ENCODE data around the gene OTULIN.

OTULIN gene

GRCh38 chr5:14695152-14695551 lies 30.6 kb downstream of the OTULIN start:
- no peaks in the 10 kb centered on the region for H3K9me3 ChIP-seq
- peaks cover 35% of the 10 kb centered on the region for H3K36me3 ChIP-seq
- H3K4me1 ChIP-seq = no peaks in the 10 kb centered on the region
- H3K4me3 ChIP-seq (ENCODE audit: low read depth, low read length) = no peak overlapping the region
- no peaks in the 10 kb centered on the region for H3K27me3 ChIP-seq
- DNase-seq = no peak
- no peak for TF ChIP-seq CTCF (IDR thresholded peaks at IDR 0.05; ENCODE audit: low read depth, low read length)

DNA sequence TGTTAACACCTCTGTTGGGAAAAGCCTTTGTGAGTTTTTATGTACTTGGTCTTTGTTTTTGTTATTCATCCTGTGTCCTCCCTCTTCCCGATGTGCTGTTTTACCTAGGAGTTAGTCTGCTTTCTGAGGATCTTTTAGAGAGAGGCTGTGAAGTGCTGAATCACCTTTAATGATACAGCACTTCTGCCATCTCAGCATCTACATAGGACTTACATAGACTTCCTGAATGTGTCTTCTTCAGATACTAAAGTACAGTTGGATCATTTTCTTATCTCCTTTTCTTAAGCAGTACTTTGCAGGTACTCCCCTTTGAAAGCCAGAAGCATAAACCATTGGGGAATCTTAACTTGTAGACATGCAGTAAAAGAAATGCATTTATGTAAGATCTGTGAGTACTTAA lies 31.5 kb downstream of the OTULIN start:
- DNase-seq = no peak
- no peaks in the 10 kb centered on the region for H3K27me3 ChIP-seq
- H3K9me3 ChIP-seq = no peaks in the 10 kb centered on the region
- H3K4me1 ChIP-seq = no peaks in the 10 kb centered on the region
- H3K36me3 ChIP-seq = peaks cover 26% of the 10 kb centered on the region
- TF ChIP-seq CTCF (IDR thresholded peaks at IDR 0.05; ENCODE audit: low read depth, low read length) = no peak
- no peak overlapping the region for H3K4me3 ChIP-seq (ENCODE audit: low read depth, low read length)

DNA sequence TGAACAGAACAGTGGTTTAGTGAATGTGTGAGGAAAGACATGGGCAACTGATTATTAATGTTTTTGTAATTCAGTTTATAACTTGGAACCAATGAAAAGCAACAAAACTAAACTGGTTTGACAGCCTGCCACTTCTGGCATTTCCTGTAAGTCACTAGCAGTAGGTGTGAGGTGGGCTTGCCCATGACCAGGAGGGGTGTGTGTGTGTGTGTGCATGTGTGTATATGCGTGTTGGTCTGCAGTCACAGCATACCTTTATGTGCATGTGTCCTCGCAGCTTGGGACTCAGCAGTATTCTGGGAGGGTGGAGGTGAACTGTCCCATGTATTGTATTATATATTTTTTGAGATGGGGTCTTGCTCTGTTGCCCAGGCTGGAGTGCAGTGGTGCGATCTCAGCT lies 32.3 kb downstream of the OTULIN start:
- DNase-seq = no peak
- Histone ChIP-seq H3K36me3 (peaks cover 23% of the 10 kb centered on the region), H3K4me3 (ENCODE audit: low read depth, low read length) (no peak overlapping the region), H3K4me1 (no peaks in the 10 kb centered on the region), H3K27me3 (no peaks in the 10 kb centered on the region), H3K9me3 (no peaks in the 10 kb centered on the region)
- TF ChIP-seq CTCF (IDR thresholded peaks at IDR 0.05; ENCODE audit: low read depth, low read length) = no peak

DNA sequence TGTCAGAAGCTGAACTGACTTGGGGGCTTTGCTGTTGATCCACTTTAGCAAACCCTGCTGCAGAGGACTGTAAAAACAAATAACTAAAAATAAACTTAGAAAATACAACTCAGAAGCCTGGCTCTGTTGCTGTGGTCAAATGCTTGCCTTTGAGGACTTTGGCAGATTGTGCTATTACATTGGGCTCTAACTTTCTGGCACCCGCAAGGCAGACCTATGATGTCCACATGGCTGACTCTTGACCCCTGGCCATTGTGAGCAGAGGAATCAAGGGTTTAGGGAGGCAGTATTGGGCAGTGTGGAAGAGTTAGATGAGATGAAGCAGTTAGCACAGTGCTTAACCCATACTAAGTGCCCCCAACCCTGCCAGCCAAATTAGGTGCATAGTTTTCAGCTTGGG lies 34.0 kb downstream of the OTULIN start:
- Histone ChIP-seq H3K9me3 (no peaks in the 10 kb centered on the region), H3K27me3 (no peaks in the 10 kb centered on the region), H3K4me3 (ENCODE audit: low read depth, low read length) (no peak overlapping the region), H3K36me3 (peaks cover 12% of the 10 kb centered on the region), H3K4me1 (no peaks in the 10 kb centered on the region)
- no peak for TF ChIP-seq CTCF (IDR thresholded peaks at IDR 0.05; ENCODE audit: low read depth, low read length)
- DNase-seq = no peak

GRCh38 chr5:14699159-14699558 lies 34.6 kb downstream of the OTULIN start:
- DNase-seq = no peak

More at GRCh38 chr5:14699159-14699558, 34.6 kb downstream of the OTULIN start:
- Histone ChIP-seq H3K4me3 (ENCODE audit: low read depth, low read length) (no peak overlapping the region), H3K27me3 (no peaks in the 10 kb centered on the region), H3K4me1 (no peaks in the 10 kb centered on the region), H3K9me3 (no peaks in the 10 kb centered on the region), H3K36me3 (peaks cover 5% of the 10 kb centered on the region)
- no peak for TF ChIP-seq CTCF (IDR thresholded peaks at IDR 0.05; ENCODE audit: low read depth, low read length)

Measured in BE2C (cell line).